Aortic smooth muscle cell (primary cell): ENCODE data around the gene TMPRSS11B. TPM values are rescaled to one million over a fixed set of nuclear protein-coding genes. Genes with fewer than 3 reads are reported as not detected.

ENCODE experiments used
- total RNA-seq: library from RNA; depleted of rRNA; stranded (reverse); fragments of >200 nt; gene quantifications from 2 replicates; pipeline ENCODE4 v1.2.3, GENCODE V29; 2014

The TMPRSS11B gene
- not detected in 2 replicates for total RNA-seq

GRCh38 chr4:68245594-68245993, at the start of gene TMPRSS11B:
Gene TMPRSS11B, minus strand, starts transcription at chr4:68245694. Its CDS starts 136 bp downstream, at chr4:68245558.

Other genes starting within 250 kb of the TMPRSS11B start
- not detected in 2 replicates for gene TMPRSS11F, start 115.8 kb downstream of the TMPRSS11B start, total RNA-seq
- gene YTHDC1, start 104.4 kb upstream of the TMPRSS11B start, total RNA-seq, result 41.4 and 51.9 TPM in 2 replicates
- not detected in 2 replicates for gene TMPRSS11E, start 201.8 kb upstream of the TMPRSS11B start, total RNA-seq